Measurements from ENCODE around the gene UCK2.

The UCK2 gene

GRCh38 chr1:165912638-165913037 is 85.2 kb downstream of the UCK2 start:
- Histone ChIP-seq H3K4me3 (no peak overlapping the region), H3K9me3 (no peaks in the 10 kb centered on the region), H3K27me3 (ENCODE audit: low read depth) (no peaks in the 10 kb centered on the region), H3K4me1 (no peaks in the 10 kb centered on the region), H3K36me3 (replicated peaks) (peaks cover 18% of the 10 kb centered on the region)
- in situ Hi-C loops (cut with MboI; ENCODE audit: low sequenced_read_pairs): loop anchor here (25.0 kb wide), 1 partner anchor 525 kb away; no protein-coding TSS in a partner anchor
- no peak for DNase-seq (ENCODE audit: low spot score in 2 of 2)

GRCh38 chr1:165914136-165914798 is 86.9 kb downstream of the UCK2 start:
- no peaks in the 10 kb centered on the region for H3K4me1 ChIP-seq
- peak; percentile 65 to 73 for DNase-seq (ENCODE audit: low spot score in 2 of 2)
- in situ Hi-C loops (cut with MboI; ENCODE audit: low sequenced_read_pairs): loop anchor here (25.0 kb wide), 1 partner anchor 527 kb away; no protein-coding TSS in a partner anchor
- H3K27me3 ChIP-seq (ENCODE audit: low read depth): no peaks in the 10 kb centered on the region
- no peak overlapping the region for H3K4me3 ChIP-seq
- peaks cover 6% of the 10 kb centered on the region; the same call in 1 of the 2 replicates for H3K36me3 ChIP-seq (replicated peaks)
- H3K9me3 ChIP-seq: no peaks in the 10 kb centered on the region

GRCh38 chr1:165915480-165915879 is 88.1 kb downstream of the UCK2 start:
- H3K27me3 ChIP-seq (ENCODE audit: low read depth): no peaks in the 10 kb centered on the region
- H3K36me3 ChIP-seq (replicated peaks): no peaks in the 10 kb centered on the region
- in situ Hi-C loops (cut with MboI; ENCODE audit: low sequenced_read_pairs): loop anchor here (25.0 kb wide), 1 partner anchor 528 kb away; no protein-coding TSS in a partner anchor
- no peaks in the 10 kb centered on the region for H3K4me1 ChIP-seq
- DNase-seq (ENCODE audit: low spot score in 2 of 2): no peak
- H3K9me3 ChIP-seq: no peaks in the 10 kb centered on the region
- H3K4me3 ChIP-seq: no peak overlapping the region

- no peaks in the 10 kb centered on the region for H3K36me3 ChIP-seq (replicated peaks)
These were observed 88.5 kb downstream of the UCK2 start for GRCh38 chr1:165915932-165916348.

GRCh38 chr1:165917166-165917565 is 89.8 kb downstream of the UCK2 start:
- no peaks in the 10 kb centered on the region for H3K9me3 ChIP-seq
- no peaks in the 10 kb centered on the region for H3K36me3 ChIP-seq (replicated peaks)
- in situ Hi-C loops (cut with MboI; ENCODE audit: low sequenced_read_pairs): loop anchor here (25.0 kb wide), 1 partner anchor 530 kb away; no protein-coding TSS in a partner anchor
- H3K27me3 ChIP-seq (ENCODE audit: low read depth): no peaks in the 10 kb centered on the region
- H3K4me1 ChIP-seq: no peaks in the 10 kb centered on the region
- H3K4me3 ChIP-seq: no peak overlapping the region
- DNase-seq (ENCODE audit: low spot score in 2 of 2): no peak

More at GRCh38 chr1:165915932-165916348, 88.5 kb downstream of the UCK2 start:
- no peak overlapping the region for H3K4me3 ChIP-seq
- H3K4me1 ChIP-seq: no peaks in the 10 kb centered on the region
- H3K27me3 ChIP-seq (ENCODE audit: low read depth): no peaks in the 10 kb centered on the region
- DNase-seq (ENCODE audit: low spot score in 2 of 2): no peak
- no peaks in the 10 kb centered on the region for H3K9me3 ChIP-seq
- in situ Hi-C loops (cut with MboI; ENCODE audit: low sequenced_read_pairs): loop anchor here (25.0 kb wide), 1 partner anchor 529 kb away; no protein-coding TSS in a partner anchor

- no peak for DNase-seq (ENCODE audit: low spot score in 2 of 2)
- H3K36me3 ChIP-seq (replicated peaks): no peaks in the 10 kb centered on the region
- no peak overlapping the region for H3K4me3 ChIP-seq
- H3K4me1 ChIP-seq: peaks cover 12% of the 10 kb centered on the region
- in situ Hi-C loops (cut with MboI; ENCODE audit: low sequenced_read_pairs): loop anchor here (25.0 kb wide), 1 partner anchor 537 kb away; no protein-coding TSS in a partner anchor
- no peaks in the 10 kb centered on the region for H3K9me3 ChIP-seq
- H3K27me3 ChIP-seq (ENCODE audit: low read depth): no peaks in the 10 kb centered on the region
These were observed 96.7 kb downstream of the UCK2 start for GRCh38 chr1:165924117-165924516.

GRCh38 chr1:165925498-165926079 is 98.2 kb downstream of the UCK2 start:
- no peak for DNase-seq (ENCODE audit: low spot score in 2 of 2)
- in situ Hi-C loops (cut with MboI; ENCODE audit: low sequenced_read_pairs): no loop called here
- no peaks in the 10 kb centered on the region for H3K9me3 ChIP-seq
- no peak overlapping the region for H3K4me3 ChIP-seq
- no peaks in the 10 kb centered on the region for H3K27me3 ChIP-seq (ENCODE audit: low read depth)
- peaks cover 12% of the 10 kb centered on the region for H3K4me1 ChIP-seq
- H3K36me3 ChIP-seq (replicated peaks): no peaks in the 10 kb centered on the region

- in situ Hi-C loops (cut with MboI; ENCODE audit: low sequenced_read_pairs): no loop called here
- no peaks in the 10 kb centered on the region for H3K27me3 ChIP-seq (ENCODE audit: low read depth)
- no peak overlapping the region for H3K4me3 ChIP-seq
These were observed 99.8 kb downstream of the UCK2 start for GRCh38 chr1:165927169-165927568.

GRCh38 chr1:165928075-165928731 is 100.8 kb downstream of the UCK2 start:
- no peak overlapping the region for H3K4me3 ChIP-seq
- H3K36me3 ChIP-seq (replicated peaks): no peaks in the 10 kb centered on the region
- DNase-seq (ENCODE audit: low spot score in 2 of 2): peak; percentile 55 to 73
- H3K9me3 ChIP-seq: no peaks in the 10 kb centered on the region
- H3K27me3 ChIP-seq (ENCODE audit: low read depth): no peaks in the 10 kb centered on the region
- in situ Hi-C loops (cut with MboI; ENCODE audit: low sequenced_read_pairs): no loop called here
- H3K4me1 ChIP-seq: peaks cover 12% of the 10 kb centered on the region

More at GRCh38 chr1:165927169-165927568, 99.8 kb downstream of the UCK2 start:
- Histone ChIP-seq H3K36me3 (replicated peaks) (no peaks in the 10 kb centered on the region), H3K4me1 (peaks cover 12% of the 10 kb centered on the region), H3K9me3 (no peaks in the 10 kb centered on the region)
- DNase-seq (ENCODE audit: low spot score in 2 of 2): peak in 1 of 2 experiments; percentile 41

- H3K9me3 ChIP-seq: no peaks in the 10 kb centered on the region
- H3K27me3 ChIP-seq (ENCODE audit: low read depth): no peaks in the 10 kb centered on the region
- in situ Hi-C loops (cut with MboI; ENCODE audit: low sequenced_read_pairs): loop anchor here (10.0 kb wide), 1 partner anchor 544 kb away; no protein-coding TSS in a partner anchor
- DNase-seq (ENCODE audit: low spot score in 2 of 2): no peak
- H3K36me3 ChIP-seq (replicated peaks): no peaks in the 10 kb centered on the region
- peaks cover 12% of the 10 kb centered on the region for H3K4me1 ChIP-seq
- no peak overlapping the region for H3K4me3 ChIP-seq
These were observed 103.5 kb downstream of the UCK2 start for GRCh38 chr1:165930961-165931360.

GRCh38 chr1:165933446-165934170 is 106.2 kb downstream of the UCK2 start:
- Histone ChIP-seq H3K36me3 (replicated peaks) (no peaks in the 10 kb centered on the region), H3K9me3 (no peaks in the 10 kb centered on the region), H3K4me3 (no peak overlapping the region), H3K4me1 (no peaks in the 10 kb centered on the region), H3K27me3 (ENCODE audit: low read depth) (no peaks in the 10 kb centered on the region)
- DNase-seq (ENCODE audit: low spot score in 2 of 2): no peak
- in situ Hi-C loops (cut with MboI; ENCODE audit: low sequenced_read_pairs): loop anchor here (10.0 kb wide), 1 partner anchor 541 kb away; no protein-coding TSS in a partner anchor

- H3K4me3 ChIP-seq: no peak overlapping the region
- DNase-seq (ENCODE audit: low spot score in 2 of 2): no peak
- in situ Hi-C loops (cut with MboI; ENCODE audit: low sequenced_read_pairs): loop anchor here (10.0 kb wide), 1 partner anchor 538 kb away; no protein-coding TSS in a partner anchor
- no peaks in the 10 kb centered on the region for H3K4me1 ChIP-seq
- no peaks in the 10 kb centered on the region for H3K36me3 ChIP-seq (replicated peaks)
- no peaks in the 10 kb centered on the region for H3K27me3 ChIP-seq (ENCODE audit: low read depth)
- no peaks in the 10 kb centered on the region for H3K9me3 ChIP-seq
These were observed 109.1 kb downstream of the UCK2 start for GRCh38 chr1:165936542-165936941.

- Histone ChIP-seq H3K36me3 (replicated peaks) (no peaks in the 10 kb centered on the region), H3K27me3 (ENCODE audit: low read depth) (peaks cover 1% of the 10 kb centered on the region; the same call in 1 of the 2 replicates), H3K9me3 (no peaks in the 10 kb centered on the region), H3K4me3 (no peak overlapping the region), H3K4me1 (no peaks in the 10 kb centered on the region)
- in situ Hi-C loops (cut with MboI; ENCODE audit: low sequenced_read_pairs): loop anchor here (10.0 kb wide), 1 partner anchor 537 kb away; no protein-coding TSS in a partner anchor
- DNase-seq (ENCODE audit: low spot score in 2 of 2): no peak
These were observed 110.4 kb downstream of the UCK2 start for GRCh38 chr1:165937829-165938228.
